Erythroblast (primary cell): ENCODE data around the gene SHOC1.

Experiments
- GATA1 ChIP-seq: IDR thresholded peaks from 2 replicates; pipeline ENCODE4 v1.6.1; 2011; ENCODE audit warnings: low read depth, mild to moderate bottlenecking, control low read depth, low read length, moderate library complexity
- POLR2A ChIP-seq: IDR thresholded peaks from 2 replicates; pipeline ENCODE4 v1.6.1; 2011; ENCODE audit warnings: mild to moderate bottlenecking, low read length

DNA sequence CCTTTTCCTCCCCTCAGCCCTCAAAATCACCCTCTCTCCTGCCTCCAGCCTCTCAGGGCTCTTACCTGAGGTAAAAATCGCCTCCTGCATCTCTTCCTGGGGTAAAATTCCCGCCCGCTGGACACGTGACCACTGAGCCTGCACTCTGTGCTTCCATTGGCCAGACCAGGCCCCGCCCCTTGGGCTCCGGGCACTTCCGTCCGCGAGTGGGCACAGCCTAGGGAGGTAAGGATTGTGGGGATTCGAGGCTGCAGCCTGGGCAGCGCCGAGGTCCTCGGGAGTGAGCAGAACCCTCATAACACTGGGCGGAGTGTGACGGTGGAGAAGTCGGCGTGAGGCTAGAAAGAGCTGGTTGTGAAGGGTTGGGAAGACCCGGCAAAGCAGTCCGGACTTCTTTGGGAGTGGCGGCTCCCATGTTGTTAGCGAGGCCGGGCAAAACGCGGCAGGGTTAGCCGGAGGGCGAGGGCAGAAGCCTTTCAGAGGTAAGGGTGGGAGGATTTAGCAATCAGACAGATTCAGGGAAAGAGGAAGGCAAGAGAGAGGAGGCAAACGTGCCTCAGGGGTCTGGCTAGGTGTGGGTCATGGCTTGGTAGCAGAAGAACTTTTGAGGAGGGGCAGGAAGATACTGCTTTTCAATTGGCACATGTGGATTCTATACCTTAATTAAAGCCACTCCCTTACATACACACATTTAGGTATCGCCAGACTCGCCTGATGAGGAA is at the start of gene SHOC1:
- TF ChIP-seq POLR2A (no peak), GATA1 (no peak)
